ENCODE results near the gene RBM44. TPM values are rescaled to one million over a fixed set of nuclear protein-coding genes. Genes with fewer than 3 reads are reported as not detected.
"Not testable (repeated sequence)": the region's sequence is repeated elsewhere in the genome, so short reads cannot be mapped to it uniquely, and the experiment has no call there.

RBM44 gene
- polyA plus RNA-seq, 1 donor from 2014 or later = 0.11 TPM

DNA sequence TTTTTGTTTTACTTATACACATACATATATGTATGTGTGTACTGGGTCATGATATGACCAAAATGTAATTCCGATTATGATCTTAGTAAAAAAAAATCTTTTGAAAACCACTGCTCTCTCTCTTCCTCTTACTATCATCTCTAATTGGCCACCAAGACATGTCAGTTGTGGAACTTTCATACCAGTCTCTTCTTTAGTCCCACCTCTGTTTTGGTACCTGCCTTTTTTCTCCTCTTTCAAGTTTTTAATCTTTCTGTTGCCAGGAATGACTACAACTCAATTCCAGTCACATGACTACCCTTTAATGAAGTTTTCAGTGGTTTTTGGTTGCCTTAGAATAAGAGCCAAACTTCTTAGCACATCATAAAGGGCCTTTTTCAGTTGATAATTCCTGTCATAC is 17.1 kb downstream of the RBM44 start:
- H3K27ac Mint-ChIP-seq = no peak overlapping the region
- peaks cover 0 to 2% (median 0%) of the 10 kb centered on the region in 3 donors for H3K9me3 Mint-ChIP-seq
- H3K4me1 Mint-ChIP-seq = peaks cover 0 to 9% (median 7%) of the 10 kb centered on the region in 3 donors
- H3K36me3 Mint-ChIP-seq = no peaks in the 10 kb centered on the region
- H3K27me3 Mint-ChIP-seq = peaks cover 1% of the 10 kb centered on the region
- no peak overlapping the region for H3K4me3 Mint-ChIP-seq

DNA sequence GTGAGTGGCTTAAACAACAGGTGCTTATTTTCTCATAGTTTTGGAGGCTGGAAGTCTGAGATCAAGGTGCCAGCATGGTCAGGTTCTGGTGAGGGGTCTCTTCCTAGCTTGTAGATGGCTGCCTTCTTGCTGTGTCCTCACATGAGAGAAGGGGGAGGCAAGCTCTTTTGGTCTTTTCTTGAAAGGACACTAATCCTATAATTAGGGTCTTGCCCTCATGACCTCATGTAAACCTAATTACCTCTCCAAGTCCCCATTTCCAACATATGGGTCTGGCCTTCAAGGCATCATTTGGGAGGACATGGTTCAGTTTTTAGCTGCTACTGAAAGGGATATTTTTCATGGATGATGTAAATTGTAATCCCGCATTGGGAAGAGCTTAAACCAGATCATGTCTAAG is 18.0 kb downstream of the RBM44 start:
- H3K27ac Mint-ChIP-seq = no peak overlapping the region
- H3K27me3 Mint-ChIP-seq = peaks cover 1% of the 10 kb centered on the region
- H3K9me3 Mint-ChIP-seq = peaks cover 0 to 2% (median 0%) of the 10 kb centered on the region in 3 donors
- no peak overlapping the region for H3K4me3 Mint-ChIP-seq
- no peaks in the 10 kb centered on the region for H3K36me3 Mint-ChIP-seq
- H3K4me1 Mint-ChIP-seq = peaks cover 0 to 9% (median 7%) of the 10 kb centered on the region in 3 donors

- H3K4me3 Mint-ChIP-seq = no peak overlapping the region
- peaks cover 1% of the 10 kb centered on the region for H3K27me3 Mint-ChIP-seq
- H3K4me1 Mint-ChIP-seq = peaks cover 0 to 9% (median 7%) of the 10 kb centered on the region in 3 donors
- no peaks in the 10 kb centered on the region for H3K36me3 Mint-ChIP-seq
- no peaks in the 10 kb centered on the region for H3K9me3 Mint-ChIP-seq
- H3K27ac Mint-ChIP-seq = no peak overlapping the region
These were observed 19.5 kb downstream of the RBM44 start for GRCh38 chr2:237818066-237818473.

- Mint-ChIP-seq H3K36me3 (no peaks in the 10 kb centered on the region), H3K27me3 (no peaks in the 10 kb centered on the region), H3K4me3 (no peak overlapping the region), H3K27ac (peak overlapping the region in 1 of 3 donors; percentile 6), H3K9me3 (no peaks in the 10 kb centered on the region), H3K4me1 (peaks cover 0 to 9% (median 7%) of the 10 kb centered on the region in 3 donors)
These were observed 20.7 kb downstream of the RBM44 start for GRCh38 chr2:237819231-237819630.

DNA sequence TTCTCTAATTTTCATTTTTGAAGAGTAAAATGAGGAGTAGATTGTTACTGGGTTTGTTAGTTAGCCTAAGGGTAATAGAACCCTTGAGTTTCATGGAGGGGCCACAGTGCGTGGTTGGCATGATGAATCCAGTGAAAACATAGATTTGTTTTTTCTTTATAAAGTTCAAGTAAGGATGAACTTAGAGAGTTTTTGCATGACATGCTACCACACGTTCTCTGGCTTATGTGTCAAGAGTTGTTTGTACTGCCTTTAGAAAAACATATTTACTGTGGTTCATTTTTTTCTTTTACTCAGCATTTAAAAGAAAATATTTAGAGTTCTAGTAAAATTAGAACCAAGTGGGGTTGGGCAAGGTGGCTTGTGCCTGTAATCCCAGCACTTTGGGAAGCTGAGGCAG is 21.8 kb downstream of the RBM44 start:
- H3K4me3 Mint-ChIP-seq = no peak overlapping the region
- peaks cover 0 to 9% (median 7%) of the 10 kb centered on the region in 3 donors for H3K4me1 Mint-ChIP-seq
- H3K9me3 Mint-ChIP-seq = no peaks in the 10 kb centered on the region
- no peak overlapping the region for H3K27ac Mint-ChIP-seq
- no peaks in the 10 kb centered on the region for H3K27me3 Mint-ChIP-seq
- no peaks in the 10 kb centered on the region for H3K36me3 Mint-ChIP-seq

- Mint-ChIP-seq H3K27ac (no peak overlapping the region), H3K4me3 (no peak overlapping the region), H3K4me1 (peaks cover 0 to 9% (median 5%) of the 10 kb centered on the region in 3 donors), H3K9me3 (no peaks in the 10 kb centered on the region), H3K36me3 (no peaks in the 10 kb centered on the region), H3K27me3 (no peaks in the 10 kb centered on the region)
These were observed 25.0 kb downstream of the RBM44 start for GRCh38 chr2:237823544-237823943.

DNA sequence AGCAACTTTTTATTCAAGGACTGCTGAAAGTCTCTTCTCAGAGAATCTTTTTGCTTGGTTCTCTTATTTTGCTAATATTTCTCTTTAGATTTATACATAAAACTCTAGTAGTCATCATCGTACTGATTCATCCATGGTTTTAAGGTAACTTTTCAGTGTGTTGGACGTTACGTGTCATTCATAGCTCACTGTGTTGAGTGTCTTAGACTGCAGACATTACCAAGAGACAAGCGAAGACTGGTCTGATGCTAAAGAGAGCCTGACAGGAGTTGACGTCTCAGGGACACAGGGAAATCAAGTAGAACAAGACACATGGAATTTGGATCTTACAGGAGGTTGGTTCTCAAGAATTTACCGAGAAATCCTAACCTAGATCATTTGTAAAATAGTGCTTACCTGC is 25.5 kb downstream of the RBM44 start:
- Mint-ChIP-seq H3K4me1 (peaks cover 0 to 7% (median 5%) of the 10 kb centered on the region in 3 donors), H3K27ac (no peak overlapping the region), H3K9me3 (no peaks in the 10 kb centered on the region), H3K27me3 (no peaks in the 10 kb centered on the region), H3K36me3 (no peaks in the 10 kb centered on the region), H3K4me3 (no peak overlapping the region)

DNA sequence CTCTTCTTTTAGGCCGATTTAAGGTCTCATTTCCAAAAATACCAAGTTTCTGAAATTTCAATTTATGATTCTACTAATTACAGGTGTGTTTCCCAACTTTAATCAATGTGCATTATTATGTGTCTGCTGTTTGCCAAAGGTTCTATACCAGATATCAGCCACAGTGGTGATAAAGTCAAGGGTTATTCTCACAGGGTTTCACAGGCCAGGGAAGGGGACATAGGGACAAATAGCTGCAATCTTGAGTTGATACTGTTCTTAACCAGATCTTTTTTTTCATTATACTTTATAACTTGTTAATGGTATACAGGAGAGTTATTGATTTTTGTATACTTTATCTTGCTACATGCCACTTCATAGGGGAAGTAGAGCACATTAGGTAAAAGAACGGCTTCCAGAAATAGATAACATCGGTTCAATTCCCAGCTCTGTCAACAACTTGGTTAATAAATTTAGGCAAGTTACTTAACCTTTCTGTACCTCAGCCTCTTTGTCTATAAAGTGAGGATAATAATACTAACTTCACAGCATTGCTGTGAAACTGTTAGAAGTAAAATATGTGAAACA is 28.9 kb downstream of the RBM44 start:
- H3K9me3 Mint-ChIP-seq = no peaks in the 10 kb centered on the region
- H3K4me3 Mint-ChIP-seq = no peak overlapping the region
- H3K27ac Mint-ChIP-seq = no peak overlapping the region
- peaks cover 4% of the 10 kb centered on the region for H3K36me3 Mint-ChIP-seq
- H3K27me3 Mint-ChIP-seq = no peaks in the 10 kb centered on the region
- H3K4me1 Mint-ChIP-seq = no peaks in the 10 kb centered on the region

DNA sequence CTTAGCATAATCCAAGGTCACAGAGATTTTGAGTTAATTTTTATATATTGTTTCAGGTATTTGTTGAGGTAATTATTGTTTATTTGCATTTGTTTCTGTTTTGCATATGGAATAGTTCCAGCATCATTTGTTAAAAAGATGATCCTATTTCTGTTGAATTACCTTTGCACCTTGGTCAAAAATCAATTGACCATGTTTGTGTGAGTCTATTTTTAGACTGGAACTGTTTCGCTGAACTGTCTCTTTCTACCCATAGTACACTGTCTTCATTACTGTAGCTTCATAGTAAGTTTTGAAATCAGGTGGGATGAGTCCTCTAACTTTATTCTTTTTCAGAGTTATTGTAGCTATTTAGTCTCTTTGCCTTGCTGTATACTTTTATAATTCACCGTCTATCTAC is 31.9 kb downstream of the RBM44 start:
- H3K36me3 Mint-ChIP-seq = peaks cover 6% of the 10 kb centered on the region
- H3K9me3 Mint-ChIP-seq = no peaks in the 10 kb centered on the region
- H3K4me1 Mint-ChIP-seq = no peaks in the 10 kb centered on the region
- no peak overlapping the region for H3K4me3 Mint-ChIP-seq
- H3K27me3 Mint-ChIP-seq = no peaks in the 10 kb centered on the region
- H3K27ac Mint-ChIP-seq = no peak overlapping the region

GRCh38 chr2:237833546-237833945 is 35.0 kb downstream of the RBM44 start:
- H3K36me3 Mint-ChIP-seq = peaks cover 10% of the 10 kb centered on the region

GRCh38 chr2:237835372-237835771 is 36.8 kb downstream of the RBM44 start:
- H3K27me3 Mint-ChIP-seq = no peaks in the 10 kb centered on the region
- peaks cover 8% of the 10 kb centered on the region for H3K36me3 Mint-ChIP-seq
- no peaks in the 10 kb centered on the region for H3K9me3 Mint-ChIP-seq
- no peak overlapping the region for H3K4me3 Mint-ChIP-seq
- no peaks in the 10 kb centered on the region for H3K4me1 Mint-ChIP-seq
- no peak overlapping the region for H3K27ac Mint-ChIP-seq

More at GRCh38 chr2:237833546-237833945, 35.0 kb downstream of the RBM44 start:
- H3K4me3 Mint-ChIP-seq = no peak overlapping the region
- no peaks in the 10 kb centered on the region for H3K27me3 Mint-ChIP-seq
- H3K4me1 Mint-ChIP-seq = no peaks in the 10 kb centered on the region
- no peak overlapping the region for H3K27ac Mint-ChIP-seq
- no peaks in the 10 kb centered on the region for H3K9me3 Mint-ChIP-seq

- H3K27ac Mint-ChIP-seq = no peak overlapping the region
- H3K9me3 Mint-ChIP-seq = peaks cover 5 to 8% (median 7%) of the 10 kb centered on the region in 3 donors
- H3K27me3 Mint-ChIP-seq = no peaks in the 10 kb centered on the region
- H3K4me1 Mint-ChIP-seq = no peaks in the 10 kb centered on the region
- H3K4me3 Mint-ChIP-seq = no peak overlapping the region
- H3K36me3 Mint-ChIP-seq = peaks cover 4% of the 10 kb centered on the region
These were observed 42.5 kb downstream of the RBM44 start for GRCh38 chr2:237841051-237841450.

- H3K4me3 Mint-ChIP-seq, H3K27ac Mint-ChIP-seq, H3K36me3 Mint-ChIP-seq, H3K27me3 Mint-ChIP-seq, H3K4me1 Mint-ChIP-seq, H3K9me3 Mint-ChIP-seq: not testable (repeated sequence)
These were observed 50.4 kb downstream of the RBM44 start for GRCh38 chr2:237848940-237849339.

GRCh38 chr2:237854295-237854694 is 55.7 kb downstream of the RBM44 start:
- H3K36me3 Mint-ChIP-seq = no peaks in the 10 kb centered on the region
- H3K4me3 Mint-ChIP-seq = no peak overlapping the region
- no peaks in the 10 kb centered on the region for H3K4me1 Mint-ChIP-seq
- peaks cover 16% of the 10 kb centered on the region for H3K27me3 Mint-ChIP-seq
- H3K27ac Mint-ChIP-seq = no peak overlapping the region
- H3K9me3 Mint-ChIP-seq = no peaks in the 10 kb centered on the region

GRCh38 chr2:237857791-237858190 is 59.2 kb downstream of the RBM44 start:
- H3K27me3 Mint-ChIP-seq = peaks cover 32% of the 10 kb centered on the region
- no peaks in the 10 kb centered on the region for H3K36me3 Mint-ChIP-seq
- no peak overlapping the region for H3K4me3 Mint-ChIP-seq
- no peaks in the 10 kb centered on the region for H3K9me3 Mint-ChIP-seq
- peaks cover 0 to 2% (median 0%) of the 10 kb centered on the region in 3 donors for H3K4me1 Mint-ChIP-seq
- peak overlapping the region in 1 of 3 donors; percentile 44 for H3K27ac Mint-ChIP-seq

DNA sequence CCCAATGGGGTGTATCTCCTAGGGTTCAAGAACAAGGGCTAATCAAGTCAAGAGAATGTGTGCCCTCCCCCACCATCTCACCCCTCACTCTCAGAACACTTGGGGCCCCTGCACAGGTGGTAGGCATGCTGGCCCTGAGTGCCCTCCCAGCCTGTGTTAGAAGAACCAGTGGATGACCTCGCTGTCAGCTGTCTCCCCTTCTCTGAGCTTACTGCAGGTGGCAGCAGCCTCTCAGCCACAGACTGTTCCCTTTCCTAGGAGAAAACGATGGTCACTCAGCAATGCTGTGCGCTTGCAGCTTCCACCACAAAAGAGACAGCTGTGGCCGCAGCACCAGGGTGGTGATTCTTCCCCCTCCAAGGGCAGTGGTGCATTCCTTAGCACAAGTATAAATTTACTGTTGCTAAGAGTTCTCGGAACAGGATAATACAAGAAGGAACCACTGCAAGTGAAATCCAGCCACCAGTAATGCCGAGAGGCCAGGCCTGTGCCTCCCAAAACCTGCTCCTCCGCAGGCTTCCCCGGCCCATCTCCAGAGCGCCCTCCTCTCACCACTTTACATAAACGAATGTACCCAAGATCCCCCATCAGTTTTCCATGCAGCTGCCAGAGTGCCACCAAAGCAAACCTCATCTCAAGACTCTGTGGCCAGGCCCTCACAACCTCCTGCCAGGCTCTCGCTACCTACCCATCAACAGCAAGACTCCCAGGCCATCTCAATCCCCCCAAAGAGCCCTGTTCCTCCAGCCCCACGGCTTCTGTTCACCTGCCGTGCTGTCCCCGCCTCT is 59.9 kb downstream of the RBM44 start:
- no peaks in the 10 kb centered on the region for H3K36me3 Mint-ChIP-seq
- peak overlapping the region in 1 of 3 donors; percentile 44 for H3K27ac Mint-ChIP-seq
- no peaks in the 10 kb centered on the region for H3K9me3 Mint-ChIP-seq
- peak overlapping the region in 2 of 4 donors; percentile 17 to 81 for H3K4me3 Mint-ChIP-seq
- peaks cover 0 to 2% (median 0%) of the 10 kb centered on the region in 3 donors for H3K4me1 Mint-ChIP-seq
- peaks cover 32% of the 10 kb centered on the region for H3K27me3 Mint-ChIP-seq

All from IgD-negative memory B cell (primary cell).